HepG2 (cell line): Measurements from ENCODE around the gene PPP1R15B. TPM values are rescaled to one million over a fixed set of nuclear protein-coding genes. Genes with fewer than 3 reads are reported as not detected.

ENCODE experiments used
- ATF7-NPFF ChIP-seq: sonication (generic); formaldehyde crosslinking; IDR thresholded peaks from 2 replicates; pipeline ENCODE4 v1.8.1; 2023; ENCODE audit warnings: mild to moderate bottlenecking, low read depth, missing genetic modification reagents, moderate library complexity
- CREB1 ChIP-seq, 2 experiments: fragments of 450-650 bp in 1 of 2; IDR thresholded peaks; 2 replicates each; pipeline ENCODE4 v1.6.1; 2016 to 2017; ENCODE audit warnings: control low read depth in 1 of 2, mild to moderate bottlenecking in 1 of 2, missing compliant biosample characterization in 1 of 2, missing genetic modification characterization in 1 of 2
- HBP1 ChIP-seq: IDR thresholded peaks from 2 replicates; pipeline ENCODE4 v1.6.1; 2016; ENCODE audit warnings: low read depth, control low read depth
- HNF4A ChIP-seq: sonication (generic); formaldehyde crosslinking; IDR thresholded peaks from 2 replicates; pipeline ENCODE4 v1.4.0; 2020; ENCODE audit warnings: missing genetic modification reagents
- MEIS1 ChIP-seq: sonication (generic); formaldehyde crosslinking; IDR thresholded peaks from 2 replicates; pipeline ENCODE4 v1.9.0; 2021; ENCODE audit warnings: mild to moderate bottlenecking, missing genetic modification reagents, moderate library complexity, borderline replicate concordance
- NCOA2 ChIP-seq: sonication (generic); formaldehyde crosslinking; IDR thresholded peaks from 2 replicates; pipeline ENCODE4 v1.8.0; 2022; ENCODE audit warnings: inconsistent platforms
- NFE2L1 ChIP-seq: sonication (generic); formaldehyde crosslinking; IDR thresholded peaks from 2 replicates; pipeline ENCODE4 v1.4.0; 2020; ENCODE audit warnings: missing genetic modification reagents, mild to moderate bottlenecking, borderline replicate concordance
- RARA ChIP-seq: IDR thresholded peaks from 2 replicates; pipeline ENCODE4 v1.6.1; 2016; ENCODE audit warnings: missing genetic modification reagents, missing compliant biosample characterization
- SNAPC2 ChIP-seq: sonication (generic); formaldehyde crosslinking; IDR thresholded peaks from 2 replicates; pipeline ENCODE4 v1.8.1; 2022; ENCODE audit warnings: mild to moderate bottlenecking, missing genetic modification reagents
- SOX13 ChIP-seq, 3 experiments: fragments of 450-650 bp in 1 of 3; sonication (generic) in 1 of 3; formaldehyde crosslinking in 1 of 3; IDR thresholded peaks in 2 of 3; conservative IDR thresholded peaks in 1 of 3; 2 replicates each; pipeline versions ENCODE4 v1.5.0 to v1.6.1; 2016 to 2020; ENCODE audit warnings: antibody characterized with exemption in 1 of 3, mild to moderate bottlenecking in 1 of 3, missing compliant biosample characterization in 1 of 3, missing genetic modification reagents in 1 of 3, moderate library complexity in 1 of 3
- TEAD3 ChIP-seq: optimal IDR thresholded peaks from 2 replicates; pipeline ENCODE3; 2016; ENCODE audit warnings: borderline replicate concordance
- TFDP2 ChIP-seq: sonication (generic); formaldehyde crosslinking; IDR thresholded peaks from 2 replicates; pipeline ENCODE4 v1.4.0; 2020; ENCODE audit warnings: missing genetic modification reagents
- THAP11 ChIP-seq: IDR thresholded peaks from 2 replicates; pipeline ENCODE4 v1.6.1; 2016; ENCODE audit warnings: missing biosample characterization, missing genetic modification reagents
- THAP8 ChIP-seq: sonication (generic); formaldehyde crosslinking; IDR thresholded peaks from 2 replicates; pipeline ENCODE4 v1.5.1; 2020; ENCODE audit warnings: missing genetic modification reagents, mild to moderate bottlenecking, borderline replicate concordance
- YEATS4 ChIP-seq: sonication (generic); formaldehyde crosslinking; IDR thresholded peaks from 2 replicates; pipeline ENCODE4 v1.4.0; 2020; ENCODE audit warnings: missing genetic modification reagents, borderline replicate concordance
- ZNF136 ChIP-seq: sonication (generic); formaldehyde crosslinking; IDR thresholded peaks from 2 replicates; pipeline ENCODE4 v1.8.1; 2022; ENCODE audit warnings: low read depth, mild to moderate bottlenecking, moderate library complexity, missing genetic modification reagents
- ZNF503 ChIP-seq: sonication (generic); formaldehyde crosslinking; IDR thresholded peaks from 2 replicates; pipeline ENCODE4 v1.4.0; 2020; ENCODE audit warnings: missing genetic modification reagents
- ZNF670 ChIP-seq: sonication (generic); formaldehyde crosslinking; IDR thresholded peaks from 2 replicates; pipeline ENCODE4 v1.8.0; 2022; ENCODE audit warnings: mild to moderate bottlenecking, missing genetic modification reagents, borderline replicate concordance
- polyA plus RNA-seq, 8 experiments: library from polyadenylated mRNA; depleted of rRNA in 3 of 8; stranded (reverse) in 7 of 8; unstranded in 1 of 8; fragments of >200 nt; fragmentation: Illumina TruSeq in 4 of 8; extraction: Trizol in 4 of 8; gene quantifications; 2 replicates each; pipeline versions ENCODE4 v1.2.1 to v1.2.3, GENCODE V29; 2011 to 2016; ENCODE audit warnings: low read depth in 4 of 8, missing spikeins in 1 of 8, mixed read lengths in 1 of 8; ENCODE audit not compliant: insufficient read depth in 1 of 8
- total RNA-seq, 5 experiments: library from RNA; depleted of rRNA; stranded (reverse); fragments of >200 nt; fragmentation: Illumina TruSeq; extraction: Trizol; gene quantifications; 2 replicates each; pipeline ENCODE4 v1.2.3, GENCODE V29; 2016; ENCODE audit warnings: low read depth in 1 of 5

PPP1R15B gene
- total and polyA plus RNA-seq, 2 of the 13 experiments (the other 11 are each of a cell fraction or from before 2014, with no cell fraction given): 13.4 to 23.8 TPM

- peak; percentile 3; the same call in 1 of the 2 replicates for TF ChIP-seq YEATS4 (CRISPR knock-in tag)
- no peak for TF ChIP-seq SOX13 (IDR thresholded peaks at IDR 0.05)
- peak in 1 of 2 experiments; percentile 25; a peak in 2 of 4 replicates for TF ChIP-seq SOX13 (CRISPR knock-in tag; conservative IDR thresholded peaks at IDR 0.05 in 1 of 2, IDR thresholded peaks at IDR 0.05 in 1 of 2)
- no peak for TF ChIP-seq ZNF670 (CRISPR knock-in tag)
- TF ChIP-seq TEAD3: peak; percentile 40
- no peak for TF ChIP-seq CREB1 (IDR thresholded peaks at IDR 0.05)
- no peak for TF ChIP-seq CREB1 (CRISPR knock-in tag; IDR thresholded peaks at IDR 0.05)
- TF ChIP-seq TFDP2 (CRISPR knock-in tag): peak; percentile 90
- TF ChIP-seq THAP11: no peak
- TF ChIP-seq RARA (CRISPR knock-in tag): 0 out of 2 replicates have a peak, but pooled peaks have one; percentile 20
- no peak for TF ChIP-seq MEIS1 (CRISPR knock-in tag)
- no peak for TF ChIP-seq ZNF503 (CRISPR knock-in tag)
- peak; percentile 45; the same call in 1 of the 2 replicates for TF ChIP-seq ATF7-NPFF (CRISPR knock-in tag)
- TF ChIP-seq NFE2L1 (CRISPR knock-in tag): no peak
- 0 out of 2 replicates have a peak, but pooled peaks have one; percentile 37 for TF ChIP-seq HBP1
- TF ChIP-seq NCOA2 (CRISPR knock-in tag): no peak
- no peak for TF ChIP-seq SNAPC2 (CRISPR knock-in tag)
- peak; percentile 84 for TF ChIP-seq HNF4A (CRISPR knock-in tag)
- TF ChIP-seq ZNF136 (CRISPR knock-in tag): 0 out of 2 replicates have a peak, but pooled peaks have one; percentile 43
- TF ChIP-seq THAP8 (CRISPR knock-in tag): 0 out of 2 replicates have a peak, but pooled peaks have one; percentile 65
Observed at GRCh38 chr1:204376919-204377799, 34.5 kb downstream of the PPP1R15B start (continued).
